Amniotic stem cell (primary cell): ENCODE results near the gene SLC22A1.
"Not testable (repeated sequence)": the region's sequence is repeated elsewhere in the genome, so short reads cannot be mapped to it uniquely, and the experiment has no call there.

Experiments used
- DNase-seq: peaks from one replicate; lab custom pipeline; 2025; lab: John Stamatoyannopoulos, UW

Gene SLC22A1

DNA sequence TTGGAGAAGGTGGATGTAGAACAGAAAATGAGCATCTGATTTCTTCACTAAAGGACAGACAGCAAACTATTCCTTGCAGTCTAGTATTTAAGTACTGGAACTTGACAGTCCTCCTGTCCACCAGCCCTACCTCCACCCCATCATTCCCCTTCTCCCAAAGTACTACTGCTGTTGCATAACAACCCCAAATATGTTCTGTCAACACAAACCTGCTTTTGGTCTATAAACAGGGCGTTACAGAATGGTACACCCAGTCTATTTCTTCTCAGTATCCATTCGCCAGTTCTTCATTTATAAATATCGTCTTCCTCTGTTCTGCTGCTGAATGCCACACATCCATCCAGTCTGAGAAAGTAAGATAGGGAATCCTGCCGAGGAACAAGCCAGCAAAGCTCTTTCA lies 27.7 kb upstream of the SLC22A1 start:
- DNase-seq = no peak

DNA sequence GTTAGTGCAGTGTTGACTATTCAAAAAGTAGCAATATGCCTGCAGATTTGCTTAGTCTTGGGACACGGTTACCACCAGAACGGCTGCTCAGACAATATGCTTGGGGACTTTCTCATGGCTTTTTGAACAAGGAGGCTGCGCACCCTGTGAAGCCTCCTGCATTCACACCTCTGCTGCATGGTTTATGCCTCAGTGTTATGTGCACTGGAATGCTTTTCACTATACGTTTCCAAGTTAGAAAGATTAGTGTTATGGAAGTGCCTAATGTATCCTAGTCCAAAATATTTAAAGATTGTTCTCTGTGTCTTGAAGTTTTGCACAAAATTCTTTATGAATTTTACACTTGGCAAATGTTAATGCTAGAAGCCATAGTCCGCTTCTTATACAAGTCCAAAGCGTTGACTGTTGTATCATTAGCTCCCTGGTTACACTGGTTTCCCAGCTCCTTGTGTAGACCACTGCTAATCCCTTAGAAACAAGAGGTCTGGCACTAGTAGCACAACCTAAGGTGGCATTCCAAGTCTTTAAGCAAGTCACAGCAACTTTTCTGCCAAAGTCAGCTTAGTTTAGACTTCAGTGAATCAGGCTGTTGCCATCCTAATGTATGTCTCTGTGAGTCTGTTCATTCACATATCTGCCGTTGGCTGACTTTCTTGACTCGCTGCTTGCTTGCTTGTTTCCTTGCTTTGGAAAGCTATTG lies 26.3 kb upstream of the SLC22A1 start:
- DNase-seq = no peak

DNA sequence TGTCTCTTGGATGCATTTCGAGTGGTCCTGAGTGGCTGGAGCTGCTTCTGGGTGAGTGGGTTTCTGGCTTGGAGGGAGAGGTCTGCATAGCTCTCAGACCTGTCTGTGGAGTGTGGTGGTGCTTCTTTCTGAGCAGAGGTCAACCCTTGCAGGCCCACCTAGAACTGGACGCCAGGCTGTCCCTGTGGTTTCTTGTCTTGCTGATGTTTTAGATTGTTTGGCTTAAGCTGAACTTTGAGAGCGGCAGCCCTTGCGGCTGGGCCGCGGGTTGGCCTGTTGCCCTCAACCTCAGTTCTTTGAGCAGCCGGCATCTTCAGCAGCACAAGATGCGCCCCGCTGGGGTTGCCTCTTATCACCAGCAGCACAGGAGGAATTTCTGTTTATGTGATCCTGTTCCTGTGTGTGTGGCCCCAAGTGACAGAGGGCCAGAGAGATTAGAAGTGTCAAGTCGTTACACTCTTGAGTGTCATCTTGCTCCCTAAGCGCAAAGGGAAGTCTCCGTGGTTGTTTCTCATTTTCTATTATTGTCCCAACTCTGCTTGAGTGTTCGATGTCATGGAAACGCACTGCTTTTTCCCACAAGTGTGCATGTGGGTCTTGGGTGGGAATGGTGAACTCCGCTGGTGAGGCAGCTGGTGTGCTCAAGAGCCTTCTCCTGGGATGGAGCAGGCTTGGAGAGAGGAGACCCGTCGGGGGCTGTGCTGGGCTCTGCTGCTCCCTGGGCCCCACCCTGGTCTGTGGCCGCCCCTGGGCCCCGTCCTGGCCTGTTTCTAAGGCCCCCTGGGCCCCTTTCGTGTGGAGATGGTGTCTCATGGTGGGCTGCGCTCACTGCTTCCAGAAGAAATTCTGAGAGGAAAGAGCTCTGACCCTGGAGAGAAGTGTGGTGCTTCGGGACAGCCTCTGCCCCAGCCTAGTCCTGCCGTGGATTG lies 20.1 kb upstream of the SLC22A1 start:
- DNase-seq = no peak

DNA sequence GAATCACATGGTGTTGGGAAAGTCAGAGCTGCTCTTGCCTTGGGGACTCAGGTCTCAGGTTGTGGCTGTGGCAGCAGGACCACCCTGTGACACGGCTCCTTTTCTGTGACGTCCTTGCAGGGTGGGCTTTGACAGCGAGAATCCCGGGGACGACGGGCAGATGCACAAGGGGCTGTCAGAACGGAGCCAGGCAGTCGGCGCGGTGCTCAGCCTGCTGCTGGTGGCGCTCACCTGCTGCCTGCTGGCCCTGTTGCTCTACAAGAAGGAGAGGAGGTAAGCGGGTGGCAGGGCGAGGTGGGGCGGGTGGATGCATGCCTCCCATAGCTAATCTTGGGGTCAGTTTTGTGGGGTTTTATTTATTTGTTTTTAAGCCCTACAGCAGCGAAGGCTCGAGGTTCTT lies 19.2 kb upstream of the SLC22A1 start:
- DNase-seq = no peak

DNA sequence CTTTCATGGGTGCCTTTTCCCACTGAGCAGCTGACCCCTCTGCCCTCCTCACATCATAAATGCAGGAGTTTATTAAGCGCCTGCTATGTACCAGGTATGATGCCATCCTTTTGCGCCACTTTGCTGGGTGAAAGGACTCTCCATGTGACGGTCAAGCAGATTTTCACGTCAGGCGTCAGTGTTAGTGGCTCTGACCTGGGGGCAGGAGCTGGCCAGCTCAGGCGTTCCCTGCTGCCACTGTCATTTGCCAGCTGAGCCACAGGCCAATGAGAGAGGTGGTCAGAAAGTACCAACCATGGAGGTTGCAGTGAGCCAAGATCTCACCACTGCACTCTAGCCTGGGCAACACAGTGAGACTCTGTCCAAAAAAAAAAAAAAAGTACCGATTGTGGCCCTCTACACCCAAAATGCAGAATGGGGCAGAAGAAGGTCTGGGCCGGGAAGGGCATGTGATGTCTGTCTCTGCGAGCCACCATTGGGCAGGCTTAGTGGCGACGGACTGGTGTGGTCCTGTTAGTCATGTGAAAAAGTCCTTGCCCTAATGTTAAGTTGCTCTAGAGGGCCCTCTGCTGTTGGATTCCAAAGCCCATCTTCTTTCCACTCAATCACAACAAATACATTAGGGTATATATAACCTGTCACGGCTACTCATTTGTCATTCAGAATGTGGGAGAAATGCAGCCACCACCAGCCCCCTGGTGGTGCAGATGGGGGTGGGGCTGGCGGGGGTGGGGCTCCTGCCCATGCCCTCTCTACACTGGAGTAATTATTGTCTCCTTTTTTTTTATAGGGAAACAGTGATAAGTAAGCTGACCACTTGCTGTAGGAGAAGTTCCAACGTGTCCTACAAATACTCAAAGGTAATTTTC lies 18.4 kb upstream of the SLC22A1 start:
- DNase-seq = no peak

GRCh38 chr6:160103825-160104100 lies 17.9 kb upstream of the SLC22A1 start:
- DNase-seq = no peak

- no peak for DNase-seq
These were observed 16.6 kb upstream of the SLC22A1 start for GRCh38 chr6:160104821-160105517.

DNA sequence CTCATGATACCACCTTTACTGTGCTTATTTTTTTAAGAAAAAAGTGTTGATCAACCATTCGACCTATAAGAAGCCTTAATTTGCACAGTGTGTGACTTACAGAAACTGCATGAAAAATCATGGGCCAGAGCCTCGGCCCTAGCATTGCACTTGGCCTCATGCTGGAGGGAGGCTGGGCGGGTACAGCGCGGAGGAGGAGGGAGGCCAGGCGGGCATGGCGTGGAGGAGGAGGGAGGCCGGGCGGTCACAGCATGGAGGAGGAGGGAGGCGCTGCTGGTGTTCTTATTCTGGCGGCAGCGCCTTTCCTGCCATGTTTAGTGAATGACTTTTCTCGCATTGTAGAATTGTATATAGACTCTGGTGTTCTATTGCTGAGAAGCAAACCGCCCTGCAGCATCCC lies 15.6 kb upstream of the SLC22A1 start:
- no peak for DNase-seq

- DNase-seq = no peak
These were observed 14.9 kb upstream of the SLC22A1 start for GRCh38 chr6:160106701-160107100.

DNA sequence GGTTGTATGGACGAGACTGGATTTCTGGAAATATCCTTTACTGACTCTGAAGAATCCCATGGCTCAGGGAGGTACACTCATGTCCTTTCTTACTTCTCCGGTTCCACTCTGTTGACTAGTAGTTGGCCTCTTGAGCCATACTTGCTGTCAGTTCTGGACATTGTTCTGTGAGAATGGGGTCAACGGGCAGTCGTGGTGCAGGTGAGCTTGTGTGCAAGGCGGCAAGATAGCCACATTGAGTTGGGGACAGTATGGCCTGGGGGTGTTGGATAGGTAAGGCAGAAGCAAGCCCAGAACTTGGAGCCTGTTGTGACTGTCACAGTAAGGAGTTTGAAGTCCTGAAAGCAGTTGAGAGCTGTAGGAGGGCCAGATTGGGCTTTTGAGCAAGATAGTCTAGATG lies 13.5 kb upstream of the SLC22A1 start:
- DNase-seq = no peak

DNA sequence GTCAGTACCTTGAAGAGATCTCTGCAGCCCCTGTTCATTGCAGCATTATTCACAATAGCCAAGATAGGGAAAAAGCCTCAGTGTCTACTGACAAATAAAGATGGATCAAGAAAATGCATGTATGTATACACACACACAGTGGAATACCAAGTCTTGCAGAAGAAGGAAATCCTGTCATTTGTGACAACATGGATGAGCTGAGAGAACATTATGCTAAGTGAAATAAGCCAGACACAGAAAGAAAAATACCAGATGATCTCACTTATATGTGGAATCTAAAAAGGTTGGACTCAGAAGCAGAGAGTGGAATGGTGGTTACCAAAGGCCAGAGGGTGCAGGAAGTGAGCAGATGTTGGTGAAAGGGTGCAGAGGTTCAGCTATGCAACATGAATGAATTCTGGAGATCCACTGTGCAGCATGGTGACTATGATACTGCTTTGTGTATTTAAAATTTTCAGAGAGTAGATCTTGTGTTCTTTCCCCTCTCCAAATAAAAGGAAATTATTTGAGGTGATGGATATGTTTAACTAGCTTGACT lies 11.0 kb upstream of the SLC22A1 start:
- no peak for DNase-seq

GRCh38 chr6:160111806-160112205 lies 9.8 kb upstream of the SLC22A1 start:
- DNase-seq = no peak

DNA sequence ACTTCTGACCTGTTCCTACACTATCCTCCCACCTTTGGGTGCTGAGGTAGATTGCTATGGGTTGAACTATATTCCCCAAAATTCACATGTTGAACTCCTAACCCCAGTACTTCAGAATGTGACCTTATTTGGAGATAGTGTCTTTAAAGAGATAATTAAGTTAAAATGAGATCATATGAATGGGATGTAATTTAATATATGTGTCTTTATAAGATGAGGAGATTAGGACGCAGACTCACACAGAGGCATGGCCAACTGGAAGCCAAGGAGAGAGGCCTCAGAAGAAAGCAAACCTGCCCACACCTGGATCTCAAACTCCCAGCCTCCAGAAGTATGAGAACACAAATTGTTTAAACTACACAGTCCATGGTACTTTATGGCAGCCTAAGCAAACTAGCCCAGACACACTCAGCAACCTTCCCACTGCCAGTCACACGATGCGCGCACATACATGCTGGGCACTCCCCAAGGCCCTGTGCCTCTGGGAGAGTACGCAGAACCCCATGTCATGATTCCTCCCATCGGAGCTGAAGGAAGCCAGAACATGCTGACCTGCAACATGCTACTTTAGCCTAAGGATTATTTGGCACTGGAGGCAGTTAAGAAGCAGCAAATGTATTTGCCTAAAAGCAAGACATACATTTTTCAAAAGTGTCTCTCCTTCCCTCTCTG lies 8.9 kb upstream of the SLC22A1 start:
- no peak for DNase-seq

DNA sequence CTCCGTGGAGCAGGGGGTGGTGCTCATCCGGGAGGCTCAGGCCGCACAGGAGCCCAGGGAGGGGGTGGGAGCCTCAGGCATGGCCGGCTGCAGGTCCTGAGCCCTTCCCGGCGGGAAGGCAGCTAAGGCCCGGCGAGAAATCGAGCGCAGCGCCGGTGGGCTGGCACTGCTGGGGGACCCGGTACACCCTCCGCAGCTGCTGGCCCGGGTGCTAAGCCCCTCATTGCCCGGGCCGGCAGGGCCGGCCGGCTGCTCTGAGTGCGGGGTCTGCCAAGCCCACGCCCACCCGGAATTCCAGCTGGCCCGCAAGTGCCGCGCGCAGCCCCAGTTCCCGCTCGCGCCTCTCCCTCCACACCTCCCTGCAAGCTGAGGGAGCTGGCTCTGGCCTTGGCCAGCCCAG lies 7.1 kb upstream of the SLC22A1 start:
- DNase-seq = not testable (repeated sequence)

DNA sequence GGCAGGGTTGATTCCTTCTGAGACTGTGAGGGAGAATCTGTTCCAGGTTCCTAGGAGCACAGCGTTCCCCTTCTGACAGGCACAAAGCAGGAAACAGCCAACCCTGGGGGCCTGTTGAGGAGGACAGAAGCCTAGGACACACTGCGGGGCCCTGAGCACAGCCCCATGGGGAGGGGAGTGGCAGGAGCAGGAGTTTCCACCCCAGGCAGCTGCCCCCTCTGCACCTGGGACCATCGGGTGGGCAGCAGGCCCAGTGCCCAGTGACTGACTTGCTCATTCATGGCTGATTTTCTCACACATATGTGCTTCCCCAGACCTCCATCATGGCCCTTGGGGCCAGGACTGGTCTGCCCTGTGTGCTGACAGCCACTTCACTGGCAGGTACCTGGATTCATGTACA lies 6.2 kb upstream of the SLC22A1 start:
- no peak for DNase-seq

DNA sequence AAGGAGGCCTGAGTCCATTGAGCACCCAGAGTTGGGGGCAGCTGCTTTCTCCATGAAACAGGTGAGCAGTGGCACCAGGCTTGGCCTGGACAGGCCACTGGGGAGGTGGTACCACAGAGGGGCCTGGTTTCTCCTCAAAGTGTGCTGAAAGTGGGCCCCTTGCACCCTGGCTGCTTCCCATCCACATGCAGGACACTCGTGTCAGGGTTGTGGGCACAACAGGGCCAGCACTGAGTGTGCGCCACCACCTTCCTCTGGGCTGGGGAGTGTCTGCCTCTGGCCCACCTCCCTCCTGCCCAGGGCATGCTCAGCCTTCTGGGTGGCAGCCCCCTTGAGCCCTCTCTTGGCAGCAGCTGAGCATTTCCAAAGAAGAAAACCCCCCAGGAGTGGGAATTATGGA lies 5.2 kb upstream of the SLC22A1 start:
- DNase-seq = no peak

GRCh38 chr6:160117137-160117536 lies 4.5 kb upstream of the SLC22A1 start:
- DNase-seq = no peak

- no peak for DNase-seq
These were observed 2.9 kb upstream of the SLC22A1 start for GRCh38 chr6:160118620-160119229.

DNA sequence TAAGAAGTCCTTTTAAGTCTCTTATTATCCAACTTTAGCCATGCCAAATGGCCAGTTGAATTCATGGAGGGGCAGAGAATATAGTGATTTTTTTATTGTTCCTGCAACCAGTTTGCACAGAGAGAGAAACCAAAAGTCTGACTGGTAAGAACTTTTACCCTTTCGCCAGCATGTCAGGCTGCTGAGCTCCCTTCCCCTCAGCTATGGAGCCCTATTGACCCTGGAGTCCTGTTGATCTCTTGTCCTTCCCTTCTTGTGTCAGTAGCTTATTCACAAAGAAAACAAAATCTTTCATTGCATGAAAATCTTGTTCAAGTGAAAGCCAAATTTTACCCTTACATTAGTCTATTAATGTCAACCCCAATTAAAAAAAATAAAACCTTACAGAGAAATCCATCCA lies 1.5 kb upstream of the SLC22A1 start:
- no peak for DNase-seq

DNA sequence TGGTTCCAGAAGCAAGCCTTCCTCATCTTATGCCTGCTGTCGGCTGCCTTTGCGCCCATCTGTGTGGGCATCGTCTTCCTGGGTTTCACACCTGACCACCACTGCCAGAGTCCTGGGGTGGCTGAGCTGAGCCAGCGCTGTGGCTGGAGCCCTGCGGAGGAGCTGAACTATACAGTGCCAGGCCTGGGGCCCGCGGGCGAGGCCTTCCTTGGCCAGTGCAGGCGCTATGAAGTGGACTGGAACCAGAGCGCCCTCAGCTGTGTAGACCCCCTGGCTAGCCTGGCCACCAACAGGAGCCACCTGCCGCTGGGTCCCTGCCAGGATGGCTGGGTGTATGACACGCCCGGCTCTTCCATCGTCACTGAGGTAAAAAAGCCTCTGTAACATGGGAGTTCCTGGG lies 366 bp downstream of the SLC22A1 start:
- no peak for DNase-seq

GRCh38 chr6:160122744-160123143 lies 1.1 kb downstream of the SLC22A1 start:
- DNase-seq = no peak
